ENCODE data around the gene POLR3GL. TPM values are rescaled to one million over a fixed set of nuclear protein-coding genes. Genes with fewer than 3 reads are reported as not detected.
"Not testable (repeated sequence)": the region's sequence is repeated elsewhere in the genome, so short reads cannot be mapped to it uniquely, and the experiment has no call there.

The POLR3GL gene
- total and polyA plus RNA-seq, 2 experiments from 2014 or later, result 17.4 to 37.9 TPM

DNA sequence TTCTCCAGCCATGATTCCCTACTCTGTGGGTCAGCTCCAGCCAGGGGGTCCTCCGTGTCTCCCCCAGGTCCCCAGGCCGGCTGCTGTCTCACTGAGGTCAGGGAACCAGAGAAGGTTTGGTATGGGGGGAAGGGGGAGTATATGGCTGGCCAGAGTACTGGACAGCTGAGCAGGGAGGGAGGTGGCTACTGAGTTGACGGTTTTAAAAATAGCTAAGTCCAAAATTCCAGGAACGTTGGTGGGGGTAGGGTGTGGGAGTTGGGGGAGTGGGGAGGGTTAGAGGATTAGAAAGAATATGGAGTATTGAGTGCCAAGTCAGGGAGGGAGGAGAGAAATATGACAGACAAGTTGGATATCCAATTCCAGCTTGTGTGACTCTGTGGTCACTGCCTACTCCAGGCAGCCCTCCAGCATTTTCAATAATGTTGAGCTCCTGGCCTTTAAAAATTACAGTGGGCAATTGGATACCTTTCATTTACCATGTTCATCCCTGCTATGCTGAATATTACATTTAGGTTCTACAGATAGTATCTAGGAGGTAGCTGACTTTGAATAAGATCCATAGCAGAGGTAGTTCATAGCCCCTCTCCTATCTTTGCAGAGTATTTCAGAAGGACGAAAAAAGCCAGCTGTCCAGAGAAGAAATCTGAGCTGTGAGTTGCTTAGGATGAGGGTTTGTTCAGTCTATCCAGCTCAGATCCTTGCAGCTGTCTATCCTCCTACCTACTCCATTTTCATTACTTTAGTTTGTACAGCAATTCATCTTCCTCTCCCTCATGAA lies 57.3 kb downstream of the POLR3GL start, which contains the start of gene HJV:
Gene HJV (minus strand): TSS at position 114 of the 781 bp plus-strand sequence. CDS start 1,504 bp downstream, outside the sequence.
- Histone ChIP-seq H3K4me2 (ENCODE audit: unreplicated experiment) (no peak within 1 kb of the TSS), H3K9me2 (ENCODE audit: insufficient read depth) (no peaks in the 10 kb centered on the region), H3K4me3 (no peak within 1 kb of the TSS), H3K9me3 (ENCODE audit: low read depth) (no peaks in the 10 kb centered on the region), H3K36me3 (ENCODE audit: low read depth) (no peaks in the 10 kb centered on the region), H3K27ac (no peak within 1 kb of the TSS), H3K27me3 (replicated peaks; ENCODE audit: insufficient read depth) (no peaks in the 10 kb centered on the region), H2AFZ (no peak within 1 kb of the TSS), H3K79me2 (ENCODE audit: insufficient read depth) (no peaks in the 10 kb centered on the region), H3F3A (ENCODE audit: insufficient read depth) (peaks cover 14% of the 10 kb centered on the region), H4K20me1 (ENCODE audit: insufficient read depth) (no peaks in the 10 kb centered on the region), H3K9ac (no peak within 1 kb of the TSS), H3K4me1 (ENCODE audit: insufficient read depth) (peaks cover 6% of the 10 kb centered on the region)
- TF ChIP-seq EZH2phosphoT487 (IDR thresholded peaks at IDR 0.05; ENCODE audit: insufficient read depth, low read depth), result no peak
- TF ChIP-seq EZH2 (IDR thresholded peaks at IDR 0.05; ENCODE audit: insufficient read depth, poor library complexity, severe bottlenecking), result no peak
- DNase-seq, result no peak
- in situ Hi-C loops (cut with MboI), result no loop called here
- WGBS, 2 experiments (ENCODE audit: low coverage in 1 of 2, low lambda C conversion rate in 2 of 2, missing lambda C conversion rate in 2 of 2), result 68 to 81% methylated on average over 5 of the region's 5 CpGs

GRCh38 chr1:146022403-146023127 lies 58.1 kb downstream of the POLR3GL start:
- Histone ChIP-seq H3K79me2 (ENCODE audit: insufficient read depth) (no peaks in the 10 kb centered on the region), H4K20me1 (ENCODE audit: insufficient read depth) (no peaks in the 10 kb centered on the region), H3K36me3 (ENCODE audit: low read depth) (no peaks in the 10 kb centered on the region), H3F3A (ENCODE audit: insufficient read depth) (peaks cover 7% of the 10 kb centered on the region; the same call in 1 of the 2 replicates), H3K9me3 (ENCODE audit: low read depth) (no peaks in the 10 kb centered on the region), H3K4me1 (ENCODE audit: insufficient read depth) (no peaks in the 10 kb centered on the region), H2AFZ (no peak overlapping the region), H3K4me2 (ENCODE audit: unreplicated experiment) (no peak overlapping the region), H3K9me2 (ENCODE audit: insufficient read depth) (no peaks in the 10 kb centered on the region), H3K4me3 (no peak overlapping the region), H3K9ac (no peak overlapping the region), H3K27ac (no peak overlapping the region), H3K27me3 (replicated peaks; ENCODE audit: insufficient read depth) (no peaks in the 10 kb centered on the region)
- in situ Hi-C loops (cut with MboI), result no loop called here
- DNase-seq, result no peak
- TF ChIP-seq EZH2phosphoT487 (IDR thresholded peaks at IDR 0.05; ENCODE audit: insufficient read depth, low read depth) (no peak), EZH2 (IDR thresholded peaks at IDR 0.05; ENCODE audit: insufficient read depth, poor library complexity, severe bottlenecking) (no peak)
- 85 to 87% methylated on average over 7 of the region's 7 CpGs for WGBS, 2 experiments (ENCODE audit: low coverage in 1 of 2, low lambda C conversion rate in 2 of 2, missing lambda C conversion rate in 2 of 2)

GRCh38 chr1:146025787-146026495 lies 61.5 kb downstream of the POLR3GL start:
- H2AFZ ChIP-seq, result peak overlapping the region; percentile 7; the same call in 1 of the 2 replicates
- H3F3A ChIP-seq (ENCODE audit: insufficient read depth); H4K20me1 ChIP-seq (ENCODE audit: insufficient read depth); H3K9me3 ChIP-seq (ENCODE audit: low read depth); H3K79me2 ChIP-seq (ENCODE audit: insufficient read depth); H3K9ac ChIP-seq; DNase-seq; H3K4me1 ChIP-seq (ENCODE audit: insufficient read depth); H3K27ac ChIP-seq; H3K36me3 ChIP-seq (ENCODE audit: low read depth); H3K4me2 ChIP-seq (ENCODE audit: unreplicated experiment); H3K4me3 ChIP-seq; H3K9me2 ChIP-seq (ENCODE audit: insufficient read depth); in situ Hi-C loops (cut with MboI); H3K27me3 ChIP-seq (replicated peaks; ENCODE audit: insufficient read depth): not testable (repeated sequence)
- 71 to 75% methylated on average over 2 of the region's 2 CpGs for WGBS, 2 experiments (ENCODE audit: low coverage in 1 of 2, low lambda C conversion rate in 2 of 2, missing lambda C conversion rate in 2 of 2)

- H4K20me1 ChIP-seq (ENCODE audit: insufficient read depth); DNase-seq; H3K4me3 ChIP-seq; H3K27me3 ChIP-seq (replicated peaks; ENCODE audit: insufficient read depth); H3K4me1 ChIP-seq (ENCODE audit: insufficient read depth); H2AFZ ChIP-seq; H3K27ac ChIP-seq; H3K79me2 ChIP-seq (ENCODE audit: insufficient read depth); H3K4me2 ChIP-seq (ENCODE audit: unreplicated experiment); in situ Hi-C loops (cut with MboI); H3F3A ChIP-seq (ENCODE audit: insufficient read depth); H3K9me2 ChIP-seq (ENCODE audit: insufficient read depth); H3K36me3 ChIP-seq (ENCODE audit: low read depth); H3K9me3 ChIP-seq (ENCODE audit: low read depth); H3K9ac ChIP-seq: not testable (repeated sequence)
- WGBS, 2 experiments (ENCODE audit: low coverage in 1 of 2, low lambda C conversion rate in 2 of 2, missing lambda C conversion rate in 2 of 2), result 85 to 87% methylated on average over 1 of the region's 1 CpG
These were observed 62.2 kb downstream of the POLR3GL start for GRCh38 chr1:146026650-146027049.

Other genes with a start within 250 kb of the POLR3GL start
- gene CD160, start 245.2 kb upstream of the POLR3GL start, total RNA-seq (2014; rRNA removed; shearing (Covaris generic)), result not detected in 2 replicates
- gene CD160, start 245.2 kb upstream of the POLR3GL start, polyA plus RNA-seq (2016; fragmentation: Nextera tagmentation; extraction: Ambion mirVana), result 0.25 and 0.33 TPM in 2 replicates
- 14.5 and 14.8 TPM in 2 replicates for gene RNF115, start 140.6 kb upstream of the POLR3GL start, total RNA-seq (2014; rRNA removed; shearing (Covaris generic))
- gene RNF115, start 140.6 kb upstream of the POLR3GL start, polyA plus RNA-seq (2016; fragmentation: Nextera tagmentation; extraction: Ambion mirVana), result 13.9 and 14.2 TPM in 2 replicates
- gene POLR3C, start 140.5 kb upstream of the POLR3GL start, total RNA-seq (2014; rRNA removed; shearing (Covaris generic)), result 23.1 and 42.2 TPM in 2 replicates
- 38.4 and 39.0 TPM in 2 replicates for gene POLR3C, start 140.5 kb upstream of the POLR3GL start, polyA plus RNA-seq (2016; fragmentation: Nextera tagmentation; extraction: Ambion mirVana)
- 5.9 and 12.0 TPM in 2 replicates for gene NUDT17, start 119.1 kb upstream of the POLR3GL start, total RNA-seq (2014; rRNA removed; shearing (Covaris generic))
- gene NUDT17, start 119.1 kb upstream of the POLR3GL start, polyA plus RNA-seq (2016; fragmentation: Nextera tagmentation; extraction: Ambion mirVana), result 7.8 and 9.5 TPM in 2 replicates
- 22.2 and 32.5 TPM in 2 replicates for gene PIAS3, start 105.6 kb upstream of the POLR3GL start, total RNA-seq (2014; rRNA removed; shearing (Covaris generic))
- gene PIAS3, start 105.6 kb upstream of the POLR3GL start, polyA plus RNA-seq (2016; fragmentation: Nextera tagmentation; extraction: Ambion mirVana), result 58.3 and 63.0 TPM in 2 replicates
- 0.38 and 0.65 TPM in 2 replicates for gene ANKRD35, start 78.8 kb upstream of the POLR3GL start, total RNA-seq (2014; rRNA removed; shearing (Covaris generic))
- 3.4 and 3.5 TPM in 2 replicates for gene ANKRD35, start 78.8 kb upstream of the POLR3GL start, polyA plus RNA-seq (2016; fragmentation: Nextera tagmentation; extraction: Ambion mirVana)
- 0.13 and 0.65 TPM in 2 replicates for gene ITGA10, start 54.6 kb upstream of the POLR3GL start, total RNA-seq (2014; rRNA removed; shearing (Covaris generic))
- gene ITGA10, start 54.6 kb upstream of the POLR3GL start, polyA plus RNA-seq (2016; fragmentation: Nextera tagmentation; extraction: Ambion mirVana), result 0.31 and 0.35 TPM in 2 replicates
- 32.2 and 34.5 TPM in 2 replicates for gene PEX11B, start 46.0 kb upstream of the POLR3GL start, total RNA-seq (2014; rRNA removed; shearing (Covaris generic))
- gene PEX11B, start 46.0 kb upstream of the POLR3GL start, polyA plus RNA-seq (2016; fragmentation: Nextera tagmentation; extraction: Ambion mirVana), result 37.1 and 37.9 TPM in 2 replicates
- gene RBM8A, start 37.2 kb upstream of the POLR3GL start, total RNA-seq (2014; rRNA removed; shearing (Covaris generic)), result 112 and 127 TPM in 2 replicates
- gene RBM8A, start 37.2 kb upstream of the POLR3GL start, polyA plus RNA-seq (2016; fragmentation: Nextera tagmentation; extraction: Ambion mirVana), result 204 and 210 TPM in 2 replicates
- gene LIX1L, start 6.7 kb upstream of the POLR3GL start, total RNA-seq (2014; rRNA removed; shearing (Covaris generic)), result 26.1 and 36.5 TPM in 2 replicates
- 18.3 TPM in 2 replicates for gene LIX1L, start 6.7 kb upstream of the POLR3GL start, polyA plus RNA-seq (2016; fragmentation: Nextera tagmentation; extraction: Ambion mirVana)
- 0.25 and 1.3 TPM in 2 replicates for gene ANKRD34A, start 115 bp upstream of the POLR3GL start, total RNA-seq (2014; rRNA removed; shearing (Covaris generic))
- 1.9 and 2.3 TPM in 2 replicates for gene ANKRD34A, start 115 bp upstream of the POLR3GL start, polyA plus RNA-seq (2016; fragmentation: Nextera tagmentation; extraction: Ambion mirVana)
- 221 and 263 TPM in 2 replicates for gene TXNIP, start 31.9 kb downstream of the POLR3GL start, total RNA-seq (2014; rRNA removed; shearing (Covaris generic))
- 169 and 180 TPM in 2 replicates for gene TXNIP, start 31.9 kb downstream of the POLR3GL start, polyA plus RNA-seq (2016; fragmentation: Nextera tagmentation; extraction: Ambion mirVana)
- gene HJV, start 57.0 kb downstream of the POLR3GL start, total RNA-seq (2014; rRNA removed; shearing (Covaris generic)), result not detected in 2 replicates
- not detected in 2 replicates for gene HJV, start 57.0 kb downstream of the POLR3GL start, polyA plus RNA-seq (2016; fragmentation: Nextera tagmentation; extraction: Ambion mirVana)
- gene NBPF10, start 180.1 kb downstream of the POLR3GL start, total RNA-seq (2014; rRNA removed; shearing (Covaris generic)), result 2.3 and 3.2 TPM in 2 replicates
- 1.1 and 1.3 TPM in 2 replicates for gene NBPF10, start 180.1 kb downstream of the POLR3GL start, polyA plus RNA-seq (2016; fragmentation: Nextera tagmentation; extraction: Ambion mirVana)

Measured in GM23248 (cell line).